GM12891 (cell line): Measurements from ENCODE around the gene DPYSL3.

Source experiments
- PAX5 ChIP-seq: IDR thresholded peaks from 2 replicates; pipeline ENCODE4 v1.6.1; 2011; ENCODE audit warnings: low read length, moderate library complexity, mild to moderate bottlenecking; ENCODE audit not compliant: insufficient read depth, severe bottlenecking
- POLR2A ChIP-seq: IDR thresholded peaks from 2 replicates; pipeline ENCODE4 v1.6.1; 2011; ENCODE audit warnings: low read depth, low read length, control low read depth
- POLR2AphosphoS5 ChIP-seq: IDR thresholded peaks from 2 replicates; pipeline ENCODE4 v1.6.1; 2011; ENCODE audit warnings: low read depth, low read length, control low read depth
- POU2F2 ChIP-seq: IDR thresholded peaks from 2 replicates; pipeline ENCODE4 v1.6.1; 2011; ENCODE audit warnings: low read depth, mild to moderate bottlenecking, control low read depth, low read length, moderate library complexity
- SPI1 ChIP-seq: IDR thresholded peaks from 2 replicates; pipeline ENCODE4 v1.6.1; 2011; ENCODE audit warnings: low read depth, low read length, control low read depth
- TAF1 ChIP-seq: IDR thresholded peaks from 2 replicates; pipeline ENCODE4 v1.6.1; 2011; ENCODE audit warnings: low read depth, low read length, control low read depth

GRCh38 chr5:147436596-147436995, 73.3 kb downstream of the DPYSL3 start:
- TF ChIP-seq POLR2A (no peak), TAF1 (no peak), POLR2AphosphoS5 (no peak), SPI1 (no peak), POU2F2 (no peak), PAX5 (no peak)
